Myocyte (in vitro differentiated cells): Measurements from ENCODE around the gene SLC39A9. TPM values are rescaled to one million over a fixed set of nuclear protein-coding genes. Genes with fewer than 3 reads are reported as not detected.
"Not testable (repeated sequence)": the region's sequence is repeated elsewhere in the genome, so short reads cannot be mapped to it uniquely, and the experiment has no call there.

Experiments
- DNase-seq: peaks from one replicate; pipeline ENCODE4 v3.0.0-alpha.2; 2012; ENCODE audit warnings: low read depth
- total RNA-seq: library from RNA; depleted of rRNA; stranded (reverse); fragments of >200 nt; gene quantifications from 2 replicates; pipeline ENCODE4 v1.2.3, GENCODE V29; 2014

SLC39A9 gene
- total RNA-seq, 1 donor from 2014 or later: 60.2 TPM

DNA sequence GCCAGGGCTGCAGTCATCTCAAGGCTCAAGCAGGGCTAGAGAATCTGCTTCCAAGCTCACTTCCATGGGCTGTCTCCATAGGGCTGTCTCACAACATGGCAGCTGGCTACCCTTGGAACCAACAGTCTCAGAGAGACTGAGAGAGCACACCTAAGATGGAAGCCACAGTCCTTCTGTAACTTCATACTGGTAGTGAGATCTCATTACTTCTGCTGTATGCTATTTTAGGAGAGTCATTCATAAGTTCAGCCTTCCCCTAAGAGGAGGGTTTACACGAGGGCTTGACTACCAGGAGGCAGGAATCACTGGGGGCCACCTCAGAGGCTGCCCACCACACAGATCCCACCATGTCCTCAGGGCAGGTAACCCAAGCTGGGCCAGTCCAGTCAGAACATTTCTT, 30.1 kb upstream of the SLC39A9 start:
- peak; percentile 24 for DNase-seq

DNA sequence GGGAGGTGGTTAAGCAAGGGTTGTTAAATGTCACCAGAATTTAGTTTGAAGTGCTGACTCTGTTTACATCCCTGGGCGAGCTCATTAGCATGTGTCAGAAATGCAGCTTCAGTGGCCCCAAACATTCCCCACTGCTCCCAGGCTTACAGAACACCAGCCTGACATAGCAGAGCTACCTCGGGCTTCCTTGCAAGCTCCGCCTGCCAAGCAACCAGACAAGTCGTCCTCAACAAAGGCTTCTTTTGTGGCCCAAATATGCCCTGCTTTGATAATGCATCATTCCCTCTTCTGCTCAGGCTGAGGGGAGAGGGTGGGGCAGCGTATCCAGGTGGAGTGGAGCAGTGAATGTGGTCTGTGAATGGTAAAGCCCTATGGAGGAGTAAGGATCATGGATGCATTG, 28.4 kb upstream of the SLC39A9 start:
- DNase-seq: no peak

DNA sequence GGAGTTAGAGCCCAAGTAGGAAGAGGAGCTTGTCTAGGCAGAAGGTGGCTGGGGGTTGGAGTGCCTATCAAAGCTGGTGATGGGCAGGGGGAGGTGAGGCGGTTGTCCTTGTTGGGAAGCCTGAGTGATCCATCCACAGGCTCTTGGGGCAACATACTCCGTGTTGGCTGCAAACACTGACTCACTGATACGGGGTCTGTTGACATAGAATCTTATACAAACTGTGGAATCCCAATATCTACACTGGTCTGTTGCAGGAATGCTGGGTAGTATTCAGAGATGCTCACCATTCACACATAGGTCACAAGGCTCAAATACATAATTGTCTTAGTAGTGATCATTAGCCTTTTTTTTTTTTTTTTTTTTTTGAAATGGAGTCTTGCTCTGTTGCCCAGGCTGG, 26.3 kb upstream of the SLC39A9 start:
- DNase-seq: no peak

DNA sequence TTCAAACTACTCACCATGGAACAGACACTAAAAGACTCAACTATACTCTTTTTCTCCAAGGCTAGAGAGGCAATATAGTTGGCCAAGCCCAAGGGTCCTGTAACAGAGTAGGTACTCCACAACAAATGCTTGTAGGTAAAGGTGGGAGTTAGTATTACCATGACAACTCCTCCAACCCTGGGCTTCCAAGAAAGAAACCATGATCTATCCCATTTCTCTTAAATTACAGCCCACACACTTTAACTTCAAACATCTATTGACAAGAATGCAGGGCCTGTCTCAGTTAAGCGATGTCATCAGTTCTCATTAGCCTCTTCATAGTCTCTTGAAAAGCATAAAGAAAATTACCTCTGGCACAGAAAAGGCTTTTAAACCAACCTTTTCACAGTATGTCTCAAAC, 25.4 kb upstream of the SLC39A9 start:
- DNase-seq: no peak

DNA sequence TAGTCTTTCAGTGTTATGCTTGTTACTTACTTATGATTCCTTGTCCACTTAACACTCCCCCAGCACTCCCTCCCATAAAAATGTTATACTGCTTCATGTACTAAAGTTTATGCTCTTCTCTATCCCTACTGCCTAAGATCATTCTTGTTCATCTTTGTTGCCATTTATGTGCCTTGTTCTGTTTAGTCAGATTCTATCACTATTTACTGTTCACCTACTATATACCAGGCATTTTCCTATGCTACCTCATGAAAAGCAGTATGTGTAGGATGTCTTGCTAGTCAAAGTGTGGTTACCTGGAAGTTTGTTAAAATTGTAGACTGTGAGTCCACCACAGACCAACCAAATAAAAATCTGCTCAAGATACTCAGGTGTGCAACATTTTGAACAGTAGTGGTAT, 24.3 kb upstream of the SLC39A9 start:
- no peak for DNase-seq

DNA sequence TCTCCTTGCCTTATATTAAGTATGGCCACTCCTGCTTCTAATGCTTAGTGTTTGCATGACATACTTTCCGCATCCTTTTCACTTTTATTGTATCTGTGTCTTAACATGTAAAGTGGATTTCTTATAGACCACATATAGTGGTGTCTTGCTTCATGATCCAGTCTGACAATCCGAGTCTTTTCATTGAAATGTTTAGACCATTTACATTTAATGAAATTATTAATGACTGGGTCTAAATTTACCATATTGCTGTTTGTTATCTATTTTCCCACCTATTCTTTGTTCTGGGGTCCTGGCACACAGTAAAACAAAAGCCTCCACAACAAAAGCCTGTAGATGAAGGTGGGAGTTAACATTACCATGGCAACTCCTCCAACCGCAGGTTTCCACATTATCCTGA, 23.3 kb upstream of the SLC39A9 start:
- DNase-seq: no peak

DNA sequence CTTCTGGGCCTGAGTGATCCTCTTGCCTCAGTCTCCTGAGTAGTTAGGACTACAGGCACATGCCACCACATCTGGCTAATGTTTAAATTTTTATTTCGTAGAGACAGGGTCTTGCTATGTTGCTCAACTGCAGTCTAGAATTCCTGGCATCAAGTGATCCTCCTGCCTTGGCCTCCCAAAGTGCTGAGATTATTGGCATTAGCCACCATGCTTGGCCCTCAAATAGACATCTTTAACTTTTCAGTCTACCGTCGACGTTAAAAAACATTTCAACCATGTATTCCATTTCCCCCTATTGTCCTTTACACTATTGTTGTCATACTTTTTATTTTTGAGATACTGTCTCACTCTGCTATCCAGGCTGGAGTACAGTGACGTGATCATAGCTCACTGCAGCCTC, 22.8 kb upstream of the SLC39A9 start:
- no peak for DNase-seq

DNA sequence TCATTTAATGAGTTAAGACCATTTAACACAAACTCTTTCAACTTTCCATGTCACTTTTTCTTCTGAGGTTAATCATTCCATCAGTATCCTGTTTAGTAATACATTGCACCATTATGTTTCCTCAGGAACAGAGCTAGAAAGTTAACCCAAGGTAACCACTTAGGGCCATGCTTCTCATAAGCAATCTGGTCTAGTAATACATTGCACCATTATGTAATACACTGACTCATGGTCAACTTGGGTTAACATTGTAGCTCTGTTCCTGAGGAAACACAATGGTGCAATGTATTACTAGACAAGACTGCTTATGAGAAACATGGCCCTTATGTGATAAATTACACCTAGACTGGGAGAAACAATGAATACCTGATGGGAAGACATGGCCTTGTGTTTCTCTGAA, 22.1 kb upstream of the SLC39A9 start:
- DNase-seq: no peak

DNA sequence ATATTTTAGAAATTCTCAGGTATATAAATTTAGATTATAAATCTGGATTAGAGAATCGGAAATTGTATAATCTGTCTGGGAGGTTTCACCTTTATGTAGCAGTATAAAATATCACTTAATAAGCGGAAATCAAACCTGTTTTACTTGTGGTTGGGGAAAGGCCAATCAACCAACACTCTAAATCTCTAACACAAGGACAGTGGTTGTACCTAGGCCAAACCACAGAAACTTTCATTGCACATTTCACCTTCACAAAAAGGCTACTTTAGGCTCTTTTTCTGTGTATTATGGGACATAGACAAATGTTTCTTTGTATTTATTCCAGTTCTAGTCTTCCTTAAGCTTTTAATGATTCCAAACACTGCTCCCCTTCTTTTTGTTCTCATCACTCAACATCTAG, 20.2 kb upstream of the SLC39A9 start:
- DNase-seq: no peak

DNA sequence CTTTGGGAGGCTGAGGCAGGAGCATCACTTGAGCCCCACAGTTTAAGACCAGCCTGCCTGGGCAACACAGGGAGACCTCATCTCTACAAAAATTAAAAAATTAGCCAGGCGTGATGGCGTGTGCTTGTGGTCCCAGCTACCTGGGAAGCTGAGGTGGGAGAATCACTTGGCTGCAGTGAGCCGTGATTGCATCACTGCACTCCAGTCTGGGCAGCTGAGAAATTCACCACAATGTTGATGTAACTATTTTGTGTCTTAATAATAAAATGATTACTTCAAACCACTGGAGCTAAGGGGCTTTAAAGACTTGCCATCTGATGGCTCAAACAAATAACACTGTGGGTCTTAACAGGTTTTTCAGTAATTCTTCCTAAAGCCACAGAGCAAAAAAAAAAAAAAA, 11.2 kb upstream of the SLC39A9 start:
- DNase-seq: no peak

DNA sequence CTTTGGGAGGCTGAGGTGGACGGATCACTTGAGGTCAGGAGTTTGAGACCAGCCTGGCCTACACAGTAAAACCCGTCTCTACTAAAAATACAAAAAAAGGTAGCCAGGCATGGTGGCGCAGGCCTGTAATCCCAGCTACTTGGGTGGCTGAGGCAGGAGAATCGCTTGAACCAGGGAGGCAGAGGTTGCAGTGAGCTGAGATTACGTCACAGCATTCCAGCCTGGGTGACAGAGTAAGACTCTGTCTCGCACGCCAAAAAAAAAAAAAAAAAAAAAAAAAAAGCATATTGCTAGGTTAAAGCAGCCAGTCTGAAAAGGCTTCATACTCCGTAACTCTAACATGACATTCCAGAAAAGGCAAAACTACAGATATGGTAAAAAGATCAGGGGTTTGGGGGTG, 7.1 kb upstream of the SLC39A9 start:
- DNase-seq: not testable (repeated sequence)

DNA sequence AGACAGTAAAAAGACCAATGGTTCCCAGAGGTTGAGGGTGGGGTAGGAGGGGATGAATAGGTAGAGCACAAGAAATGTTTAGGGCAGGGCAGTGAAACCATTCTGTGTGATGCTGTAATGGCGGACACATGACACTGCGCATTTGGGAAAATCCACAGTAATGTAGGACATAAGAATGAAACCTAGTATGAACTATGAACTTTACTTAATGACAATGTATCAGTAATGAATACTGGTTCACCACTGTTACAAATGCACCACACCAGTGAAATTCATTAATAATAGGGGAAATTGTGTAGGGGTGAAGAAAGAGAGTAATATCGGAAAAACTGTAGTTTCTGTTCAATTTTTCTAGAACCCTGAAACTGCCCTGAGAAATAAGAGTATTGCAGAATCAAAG, 6.0 kb upstream of the SLC39A9 start:
- DNase-seq: no peak

DNA sequence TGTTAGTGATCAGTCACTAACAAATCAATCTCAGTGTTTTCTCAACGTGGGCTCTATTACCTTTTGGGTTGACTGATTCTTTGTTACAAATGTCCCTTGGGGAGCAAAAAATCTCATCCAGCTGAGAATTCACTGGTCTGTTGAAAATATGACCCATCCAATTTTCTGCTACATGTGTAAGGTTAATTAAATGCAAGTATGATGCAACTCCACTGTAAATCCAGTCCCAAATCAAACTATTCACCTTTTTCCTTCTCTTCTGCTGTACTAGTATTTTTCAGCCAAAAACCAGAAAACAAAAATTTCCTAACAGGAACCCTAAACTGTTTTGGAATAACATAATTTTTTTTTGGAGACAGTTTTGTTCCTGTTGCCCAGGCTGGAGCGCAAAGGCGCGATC, 2.6 kb upstream of the SLC39A9 start:
- DNase-seq: no peak

DNA sequence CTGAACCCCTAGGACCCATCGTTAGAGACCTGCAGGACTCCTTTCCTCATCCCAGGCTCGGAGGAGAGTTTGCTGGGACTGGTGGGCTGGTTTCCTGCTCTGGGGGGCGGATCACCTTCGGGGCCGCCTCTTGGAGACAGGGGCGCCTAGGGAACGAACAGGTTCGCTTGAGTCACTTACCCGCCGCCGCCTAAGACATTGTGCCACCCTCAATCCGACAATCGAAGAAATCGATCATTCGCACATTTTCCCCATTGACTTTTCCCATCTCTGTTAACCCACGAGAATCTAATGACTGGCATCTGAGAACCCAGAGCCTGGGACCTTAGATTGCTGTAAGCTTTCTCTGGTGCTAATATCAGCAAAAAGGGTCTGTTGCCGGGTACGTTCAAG, 322 bp downstream of the SLC39A9 start:
- no peak for DNase-seq

DNA sequence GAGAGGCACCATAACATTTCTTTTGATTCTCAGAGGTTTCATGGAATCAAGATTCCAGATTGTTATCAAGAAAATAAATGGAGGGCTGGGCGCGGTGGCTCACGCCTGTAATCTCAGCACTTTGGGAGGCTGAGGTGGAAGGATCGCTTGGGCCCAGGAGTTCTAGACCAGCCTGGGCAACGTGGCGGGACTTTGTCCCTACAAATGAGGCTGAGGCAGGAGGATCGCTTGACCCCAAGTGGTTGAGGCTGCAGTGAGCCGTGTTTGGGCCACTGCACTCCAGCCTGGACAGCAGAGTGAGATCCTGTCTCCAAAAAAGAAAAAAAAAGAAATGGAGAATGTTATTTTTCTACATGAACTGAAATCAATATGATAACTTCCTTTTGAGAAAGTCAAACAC, 1.3 kb downstream of the SLC39A9 start:
- no peak for DNase-seq

DNA sequence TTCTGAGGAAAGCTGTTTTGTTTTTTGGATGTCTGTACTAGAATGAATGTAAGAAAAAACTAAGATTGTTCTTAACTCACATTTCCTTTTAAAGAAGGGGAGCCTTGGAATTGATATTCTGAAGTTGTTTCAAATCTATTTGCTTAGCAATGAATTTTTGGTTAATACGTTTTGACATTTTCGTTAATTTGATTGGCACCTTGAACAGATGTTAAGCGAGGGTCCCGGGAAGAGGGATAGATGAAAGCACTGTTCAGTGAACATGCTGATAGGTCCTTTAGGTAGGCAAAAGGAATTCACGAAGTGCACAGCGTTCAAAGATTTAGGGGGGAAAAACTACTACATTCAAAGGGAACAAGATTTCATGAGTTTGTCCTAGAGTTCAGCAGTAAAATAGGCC, 1.7 kb downstream of the SLC39A9 start:
- DNase-seq: no peak

DNA sequence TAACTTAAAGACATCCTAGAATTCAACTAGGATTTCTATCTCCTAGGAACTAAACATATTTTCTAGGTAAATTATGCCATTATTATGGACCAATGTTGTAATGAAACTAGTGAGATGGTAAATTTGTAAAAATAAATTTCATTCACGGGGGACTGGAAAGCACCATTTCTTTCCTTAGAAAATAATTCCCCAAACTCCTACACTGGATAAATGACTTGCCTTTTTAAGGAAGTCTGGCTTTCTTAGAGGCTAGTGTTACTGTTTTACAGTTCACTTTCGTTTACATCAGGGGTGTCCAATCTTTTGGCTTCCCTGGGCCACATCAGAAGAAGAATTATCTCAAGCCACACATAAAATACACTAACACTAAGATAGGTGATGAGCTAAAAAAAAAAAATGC, 3.3 kb downstream of the SLC39A9 start:
- DNase-seq: no peak

DNA sequence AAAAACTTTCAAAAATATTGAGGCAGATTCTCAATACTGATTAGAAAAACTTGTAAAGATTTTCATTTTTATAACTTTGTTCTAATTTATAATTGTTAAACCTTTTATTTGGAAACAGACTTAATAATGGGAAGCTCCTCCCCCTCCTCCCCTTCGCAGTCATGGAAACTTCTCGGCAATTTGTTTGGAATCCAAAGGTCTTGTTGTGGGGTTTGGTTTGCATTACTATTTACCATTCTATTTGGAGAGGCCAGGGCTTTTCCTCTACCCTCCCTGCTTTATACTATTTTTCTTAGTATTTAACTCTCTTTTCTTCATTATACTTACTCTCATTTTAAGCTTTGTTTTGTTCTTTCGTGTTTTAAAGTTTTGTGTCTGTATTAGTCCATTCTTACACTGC, 6.0 kb downstream of the SLC39A9 start:
- DNase-seq: no peak

DNA sequence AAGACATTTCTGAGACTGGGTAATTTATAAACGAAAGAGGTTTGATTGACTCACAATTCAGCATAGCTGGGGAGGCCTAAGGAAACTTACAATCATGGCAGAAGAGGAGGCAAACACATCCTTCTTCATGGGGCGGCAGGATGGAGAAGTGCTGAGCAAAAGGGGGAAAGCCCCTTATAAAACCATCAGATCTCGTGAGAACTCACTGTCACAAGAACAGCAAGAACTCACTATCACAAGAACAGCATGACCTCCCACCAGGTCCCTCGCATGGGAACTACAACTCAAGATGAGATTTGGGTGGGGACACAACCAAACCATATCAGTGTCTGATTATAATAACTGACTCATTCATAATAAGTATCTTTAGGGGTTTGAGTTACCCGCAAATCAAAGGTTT, 6.4 kb downstream of the SLC39A9 start:
- no peak for DNase-seq

DNA sequence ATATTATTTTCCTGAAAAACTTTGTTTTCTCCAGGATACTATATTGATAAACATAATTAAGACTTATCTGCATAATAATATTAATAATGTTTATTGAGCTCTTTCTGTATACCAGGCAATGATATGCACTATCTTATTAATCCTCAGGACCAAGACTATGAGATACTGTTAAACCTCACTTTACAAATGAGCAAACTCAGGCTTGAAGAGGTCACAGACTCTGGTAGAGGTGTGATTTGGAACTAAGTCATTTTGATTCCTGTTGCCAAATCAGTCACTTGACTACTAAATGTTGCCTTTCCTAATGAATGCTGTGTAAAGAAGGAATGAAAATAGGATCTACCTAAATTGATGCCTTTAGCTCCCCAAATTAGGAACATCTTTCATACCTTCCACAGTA, 7.3 kb downstream of the SLC39A9 start:
- DNase-seq: no peak

DNA sequence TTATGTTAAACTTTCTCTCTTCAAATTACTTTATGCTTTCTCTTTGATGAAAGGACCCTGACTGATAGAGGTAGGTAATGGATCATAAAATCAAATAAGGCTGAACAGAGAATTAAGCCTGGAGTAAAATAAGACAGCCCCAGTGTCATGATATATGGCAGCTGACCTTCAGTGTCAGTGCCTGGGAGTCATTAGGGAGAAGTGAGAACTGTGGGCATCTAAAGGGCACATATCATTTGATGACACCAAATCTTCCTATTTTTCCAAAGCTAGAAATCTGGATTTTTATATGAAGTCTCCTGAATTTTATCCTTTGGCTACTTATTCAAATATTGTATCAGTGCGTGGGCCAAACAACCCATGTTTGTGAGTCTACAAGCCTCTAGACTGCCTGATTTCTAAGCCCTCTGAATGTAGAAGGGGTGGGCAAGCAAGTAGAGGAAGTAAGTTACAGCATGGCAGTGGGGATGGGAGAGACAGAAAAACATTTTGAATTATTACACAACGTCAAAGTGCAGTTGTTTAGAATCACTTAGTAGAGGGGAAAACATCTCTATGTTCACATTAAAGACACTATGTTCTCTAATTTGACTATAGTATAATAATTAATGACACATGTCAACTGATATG, 10.0 kb downstream of the SLC39A9 start:
- DNase-seq: no peak

DNA sequence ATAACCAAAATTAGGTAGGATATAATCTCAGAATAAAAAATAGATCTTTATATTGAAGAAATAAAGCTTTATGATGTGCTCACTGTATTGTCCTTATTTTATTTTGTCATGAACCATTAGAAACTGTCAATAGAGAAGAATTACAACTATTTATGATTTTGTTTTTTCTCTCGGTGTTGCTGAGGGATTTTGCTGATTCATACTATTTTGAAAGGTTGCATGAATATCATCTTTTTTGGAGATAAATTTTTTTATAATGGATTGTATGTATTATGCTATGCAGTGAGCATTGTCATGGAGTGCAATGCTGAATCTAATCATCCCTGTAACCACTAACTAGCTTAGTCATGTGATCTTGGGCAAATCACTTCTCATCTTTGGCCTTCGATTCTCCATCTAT, 15.0 kb downstream of the SLC39A9 start:
- DNase-seq: no peak

DNA sequence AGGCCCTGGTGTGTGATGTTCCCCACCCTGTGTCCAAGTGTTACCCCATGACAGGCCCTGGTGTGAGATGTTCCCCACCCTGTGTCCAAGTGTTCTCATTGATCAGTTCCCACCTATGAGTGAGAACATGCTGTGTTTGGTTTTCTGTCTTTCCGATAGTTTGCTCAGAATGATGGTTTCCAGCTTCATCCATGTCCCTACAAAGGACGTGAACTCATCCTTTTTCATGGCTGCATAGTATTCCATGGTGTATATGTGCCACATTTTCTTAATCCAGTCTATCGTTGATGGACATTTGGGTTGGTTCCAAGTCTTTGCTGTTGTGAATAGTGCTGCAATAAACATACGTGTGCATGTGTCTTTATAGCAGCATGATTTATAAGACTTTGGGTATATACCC, 17.6 kb downstream of the SLC39A9 start:
- DNase-seq: not testable (repeated sequence)

DNA sequence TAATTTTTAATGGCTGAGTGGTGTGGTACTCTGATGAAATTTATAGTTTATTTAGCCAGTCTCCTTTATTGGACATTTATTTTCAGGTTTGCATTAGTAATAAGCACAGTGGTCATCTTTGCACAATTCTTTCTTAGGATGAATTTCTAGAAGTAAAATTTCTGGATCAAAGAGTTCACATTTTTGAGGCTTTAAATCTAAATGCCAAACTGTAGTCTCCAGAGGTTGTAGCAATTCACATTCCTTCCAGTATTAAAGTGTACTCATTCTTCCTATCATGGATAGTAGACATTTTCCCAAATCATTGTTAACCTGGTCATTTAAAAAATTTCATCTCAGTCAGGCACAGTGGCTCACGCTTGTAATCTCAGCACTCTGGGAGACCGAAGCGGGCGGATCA, 24.8 kb downstream of the SLC39A9 start:
- DNase-seq: no peak
